Activated naive CD4-positive, alpha-beta T cell treated with anti-CD3 and anti-CD28 coated beads, Interleukin-2, amount 50 U/mL, for 24 hours (primary cell): ENCODE results near the gene EWSR1.
A peak's percentile ranks its signal among the peaks of the same experiment; 100 is the strongest.

Experiments used
- H3K27ac Mint-ChIP-seq: one replicate; pipeline ENCODE4 v1.8.0; 2021; ENCODE audit warnings: mild to moderate bottlenecking, mixed read lengths
- H3K27me3 Mint-ChIP-seq: one replicate; pipeline ENCODE4 v1.8.0; 2021; ENCODE audit warnings: mixed read lengths
- H3K36me3 Mint-ChIP-seq: one replicate; pipeline ENCODE4 v1.8.0; 2021; ENCODE audit warnings: mixed read lengths
- H3K4me1 Mint-ChIP-seq: one replicate; pipeline ENCODE4 v1.8.0; 2021; ENCODE audit warnings: mixed read lengths
- H3K4me3 Mint-ChIP-seq: one replicate; pipeline ENCODE4 v1.8.0; 2021; ENCODE audit warnings: mild to moderate bottlenecking, mixed read lengths
- H3K9me3 Mint-ChIP-seq: one replicate; pipeline ENCODE4 v1.8.0; 2021; ENCODE audit warnings: mixed read lengths

The EWSR1 gene

GRCh38 chr22:29315286-29316140 is 47.4 kb downstream of the EWSR1 start, which contains the start of gene RASL10A:
Gene RASL10A, minus strand, starts transcription at chr22:29315697. Its CDS starts 451 bp downstream, at chr22:29315246.
- Mint-ChIP-seq H3K4me1 (peaks cover 24% of the 10 kb centered on the region), H3K9me3 (no peaks in the 10 kb centered on the region), H3K27me3 (peaks cover 29% of the 10 kb centered on the region), H3K27ac (no peak within 1 kb of the TSS), H3K36me3 (no peaks in the 10 kb centered on the region), H3K4me3 (peak within 1 kb of the TSS; percentile 55)

GRCh38 chr22:29316141-29316828 is 48.2 kb downstream of the EWSR1 start:
- Mint-ChIP-seq H3K27me3 (peaks cover 29% of the 10 kb centered on the region), H3K36me3 (no peaks in the 10 kb centered on the region), H3K9me3 (no peaks in the 10 kb centered on the region), H3K4me3 (peak overlapping the region; percentile 19), H3K27ac (no peak overlapping the region), H3K4me1 (peaks cover 24% of the 10 kb centered on the region)

DNA sequence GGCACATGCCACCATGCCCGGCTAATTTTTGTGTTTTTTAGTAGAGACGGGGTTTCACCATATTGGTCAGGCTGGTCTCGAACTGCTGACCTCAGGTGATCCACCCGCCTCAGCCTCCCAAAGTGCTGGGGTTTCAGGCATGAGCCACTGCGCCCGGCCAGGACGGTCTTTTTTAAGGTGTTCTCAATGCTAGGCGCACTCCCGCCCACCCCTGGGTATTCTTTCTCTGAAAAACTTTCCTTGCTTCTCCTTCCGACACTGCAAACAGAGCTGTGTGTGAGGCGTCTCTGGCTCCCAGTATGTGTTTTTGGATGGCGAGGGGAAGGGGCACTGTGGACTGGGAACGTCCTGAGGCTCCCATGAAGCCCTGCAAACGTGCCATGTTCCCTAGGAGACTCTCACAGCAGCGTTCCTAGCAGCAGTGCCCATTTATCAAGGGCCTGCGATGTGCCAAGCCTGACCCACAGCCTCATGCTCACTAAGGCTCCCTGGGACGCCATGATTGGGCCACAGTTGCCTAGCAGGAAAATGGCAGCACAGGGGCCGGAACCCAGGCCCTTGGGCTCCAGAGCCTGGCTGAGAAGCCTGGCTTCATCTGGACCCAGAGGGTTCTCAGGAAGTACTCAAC is 49.9 kb downstream of the EWSR1 start:
- Mint-ChIP-seq H3K27ac (no peak overlapping the region), H3K27me3 (peaks cover 21% of the 10 kb centered on the region), H3K9me3 (no peaks in the 10 kb centered on the region), H3K4me1 (peaks cover 19% of the 10 kb centered on the region), H3K4me3 (no peak overlapping the region), H3K36me3 (no peaks in the 10 kb centered on the region)

DNA sequence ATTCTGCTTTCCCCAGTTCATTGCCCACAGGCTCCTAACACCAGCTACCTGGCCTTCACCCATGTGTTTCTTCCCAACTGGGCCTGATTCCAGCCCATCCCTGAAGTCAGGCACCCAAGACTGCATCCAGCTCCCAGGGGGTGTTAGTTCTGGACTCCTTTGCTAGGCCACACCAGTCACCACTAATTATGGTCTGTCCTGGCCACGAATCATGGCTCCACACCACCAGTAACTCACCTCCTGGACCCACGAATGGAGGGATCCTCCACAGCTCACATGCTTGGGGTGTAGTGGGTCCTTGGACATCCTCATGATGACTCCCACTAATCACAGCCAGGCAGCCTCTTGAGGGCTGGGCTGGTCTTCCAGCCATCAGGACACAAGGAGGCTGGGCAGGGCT is 51.0 kb downstream of the EWSR1 start:
- no peak overlapping the region for H3K4me3 Mint-ChIP-seq
- H3K36me3 Mint-ChIP-seq: no peaks in the 10 kb centered on the region
- no peaks in the 10 kb centered on the region for H3K9me3 Mint-ChIP-seq
- peaks cover 12% of the 10 kb centered on the region for H3K27me3 Mint-ChIP-seq
- H3K27ac Mint-ChIP-seq: no peak overlapping the region
- peaks cover 11% of the 10 kb centered on the region for H3K4me1 Mint-ChIP-seq

GRCh38 chr22:29320546-29320945 is 52.5 kb downstream of the EWSR1 start:
- Mint-ChIP-seq H3K4me3 (no peak overlapping the region), H3K9me3 (no peaks in the 10 kb centered on the region), H3K36me3 (no peaks in the 10 kb centered on the region), H3K27ac (no peak overlapping the region), H3K4me1 (peaks cover 4% of the 10 kb centered on the region), H3K27me3 (peaks cover 6% of the 10 kb centered on the region)

GRCh38 chr22:29323641-29324040 is 55.6 kb downstream of the EWSR1 start:
- H3K27me3 Mint-ChIP-seq: no peaks in the 10 kb centered on the region
- H3K4me3 Mint-ChIP-seq: no peak overlapping the region
- H3K36me3 Mint-ChIP-seq: peaks cover 2% of the 10 kb centered on the region
- H3K4me1 Mint-ChIP-seq: no peaks in the 10 kb centered on the region
- H3K9me3 Mint-ChIP-seq: no peaks in the 10 kb centered on the region
- no peak overlapping the region for H3K27ac Mint-ChIP-seq

DNA sequence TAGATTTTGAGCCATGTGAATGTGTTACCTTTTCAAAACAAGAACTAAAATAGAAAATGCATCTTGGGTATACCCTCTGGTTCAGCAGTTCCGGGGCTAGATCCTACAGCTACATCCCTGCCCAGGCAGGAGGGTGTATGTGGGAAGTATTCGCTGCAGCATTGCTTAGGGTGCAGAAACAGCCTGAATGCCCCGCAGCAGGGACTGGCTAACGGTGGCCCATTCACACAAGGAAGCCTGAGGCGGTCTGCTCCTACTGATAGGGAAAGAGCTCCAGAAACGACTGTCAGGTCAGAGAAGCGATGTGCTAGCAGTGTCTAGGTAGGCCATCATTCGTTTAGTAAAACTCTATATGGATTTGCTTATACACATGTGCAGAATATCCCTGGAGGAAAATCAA is 57.3 kb downstream of the EWSR1 start:
- Mint-ChIP-seq H3K36me3 (peaks cover 2% of the 10 kb centered on the region), H3K4me1 (no peaks in the 10 kb centered on the region), H3K4me3 (no peak overlapping the region), H3K27me3 (no peaks in the 10 kb centered on the region), H3K27ac (no peak overlapping the region), H3K9me3 (no peaks in the 10 kb centered on the region)

DNA sequence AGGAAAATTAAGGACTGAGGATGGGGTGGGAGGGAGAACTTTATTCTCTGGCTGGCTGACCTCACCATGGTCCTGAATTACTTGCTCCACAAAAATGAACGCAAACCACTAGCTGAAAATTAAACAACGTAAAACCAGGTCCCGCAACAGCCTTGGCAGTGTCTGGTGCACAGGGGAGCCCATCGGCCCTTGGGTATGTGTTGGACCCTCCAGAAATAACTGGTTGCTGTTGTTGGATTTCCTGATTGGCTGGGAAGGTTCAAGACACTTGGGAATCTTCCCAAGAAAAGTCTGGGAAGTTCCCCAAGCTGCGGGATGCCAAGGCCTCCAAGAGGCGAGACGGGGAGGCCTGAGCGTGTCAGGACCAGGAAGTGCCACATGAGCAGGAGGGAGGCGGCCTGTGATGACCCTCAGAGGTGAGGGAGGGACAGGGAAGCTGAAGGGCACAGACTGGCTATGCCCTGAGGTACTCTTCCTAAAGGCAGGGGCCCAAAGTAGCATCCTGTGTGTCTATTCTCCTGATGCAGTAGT is 57.8 kb downstream of the EWSR1 start:
- Mint-ChIP-seq H3K4me3 (no peak overlapping the region), H3K27ac (no peak overlapping the region), H3K9me3 (no peaks in the 10 kb centered on the region), H3K4me1 (no peaks in the 10 kb centered on the region), H3K36me3 (peaks cover 2% of the 10 kb centered on the region), H3K27me3 (no peaks in the 10 kb centered on the region)

GRCh38 chr22:29326481-29326880 is 58.4 kb downstream of the EWSR1 start:
- no peaks in the 10 kb centered on the region for H3K27me3 Mint-ChIP-seq
- H3K27ac Mint-ChIP-seq: no peak overlapping the region
- no peaks in the 10 kb centered on the region for H3K4me1 Mint-ChIP-seq
- peaks cover 2% of the 10 kb centered on the region for H3K36me3 Mint-ChIP-seq
- H3K9me3 Mint-ChIP-seq: no peaks in the 10 kb centered on the region
- H3K4me3 Mint-ChIP-seq: no peak overlapping the region

GRCh38 chr22:29327089-29327764 is 59.2 kb downstream of the EWSR1 start:
- no peak overlapping the region for H3K4me3 Mint-ChIP-seq
- H3K27me3 Mint-ChIP-seq: no peaks in the 10 kb centered on the region
- no peaks in the 10 kb centered on the region for H3K9me3 Mint-ChIP-seq
- H3K4me1 Mint-ChIP-seq: no peaks in the 10 kb centered on the region
- peaks cover 2% of the 10 kb centered on the region for H3K36me3 Mint-ChIP-seq
- H3K27ac Mint-ChIP-seq: no peak overlapping the region

GRCh38 chr22:29328055-29328454 is 60.0 kb downstream of the EWSR1 start:
- Mint-ChIP-seq H3K9me3 (no peaks in the 10 kb centered on the region), H3K4me1 (no peaks in the 10 kb centered on the region), H3K27ac (no peak overlapping the region), H3K4me3 (no peak overlapping the region), H3K36me3 (peaks cover 2% of the 10 kb centered on the region), H3K27me3 (no peaks in the 10 kb centered on the region)

GRCh38 chr22:29328566-29329500 is 60.8 kb downstream of the EWSR1 start:
- Mint-ChIP-seq H3K36me3 (peaks cover 2% of the 10 kb centered on the region), H3K27me3 (no peaks in the 10 kb centered on the region), H3K4me1 (no peaks in the 10 kb centered on the region), H3K27ac (no peak overlapping the region), H3K9me3 (no peaks in the 10 kb centered on the region), H3K4me3 (no peak overlapping the region)

- H3K4me1 Mint-ChIP-seq: no peaks in the 10 kb centered on the region
- H3K36me3 Mint-ChIP-seq: peaks cover 2% of the 10 kb centered on the region
- H3K9me3 Mint-ChIP-seq: no peaks in the 10 kb centered on the region
- no peak overlapping the region for H3K27ac Mint-ChIP-seq
- H3K4me3 Mint-ChIP-seq: no peak overlapping the region
- H3K27me3 Mint-ChIP-seq: no peaks in the 10 kb centered on the region
These were observed 61.5 kb downstream of the EWSR1 start for GRCh38 chr22:29329581-29329980.

GRCh38 chr22:29330291-29330690 is 62.2 kb downstream of the EWSR1 start:
- H3K27me3 Mint-ChIP-seq: no peaks in the 10 kb centered on the region
- H3K4me1 Mint-ChIP-seq: no peaks in the 10 kb centered on the region
- no peak overlapping the region for H3K27ac Mint-ChIP-seq
- H3K36me3 Mint-ChIP-seq: peaks cover 2% of the 10 kb centered on the region
- no peak overlapping the region for H3K4me3 Mint-ChIP-seq
- H3K9me3 Mint-ChIP-seq: no peaks in the 10 kb centered on the region
